Activated T-helper 17 cell treated with anti-CD3 and anti-CD28 coated beads, Interleukin-2, amount 50 U/mL, for 72 hours (primary cell): ENCODE data around the gene OVOL1. TPM values are rescaled to one million over a fixed set of nuclear protein-coding genes. Genes with fewer than 3 reads are reported as not detected.
"Not testable (repeated sequence)": the region's sequence is repeated elsewhere in the genome, so short reads cannot be mapped to it uniquely, and the experiment has no call there.

Experiments used
- ATAC-seq: fragments of 150-1000 bp; cut with Tn5 transposase; replicated peaks from 2 replicates; pipeline ENCODE4 v1.10.0; 2021; ENCODE audit warnings: mild to moderate bottlenecking, moderate library complexity
- H3K27ac Mint-ChIP-seq: one replicate; pipeline ENCODE4 v1.8.0; 2022; ENCODE audit warnings: mixed read lengths
- H3K27me3 Mint-ChIP-seq: one replicate; pipeline ENCODE4 v1.8.0; 2022; ENCODE audit warnings: mixed read lengths
- H3K36me3 Mint-ChIP-seq: one replicate; pipeline ENCODE4 v1.8.0; 2022; ENCODE audit warnings: low read depth, mild to moderate bottlenecking, mixed read lengths
- H3K4me1 Mint-ChIP-seq: one replicate; pipeline ENCODE4 v1.8.0; 2022; ENCODE audit warnings: mixed read lengths
- H3K4me3 Mint-ChIP-seq: one replicate; pipeline ENCODE4 v1.8.0; 2022; ENCODE audit warnings: mild to moderate bottlenecking, mixed read lengths
- H3K9me3 Mint-ChIP-seq: one replicate; pipeline ENCODE4 v1.8.0; 2022; ENCODE audit warnings: mixed read lengths
- total RNA-seq, 2 donors: library from RNA; stranded (reverse); gene quantifications; one replicate each; pipeline ENCODE4 v1.2.3, GENCODE V29; 2022

Gene OVOL1
- total RNA-seq = under 1 TPM in 1 of 2 donors, not detected in 1; 0.98 TPM

GRCh38 chr11:65786786-65787636, at the start of gene OVOL1:
OVOL1 (plus strand) TSS chr11:65787063; CDS start chr11:65787374, 311 bp downstream.
- Mint-ChIP-seq H3K27me3 (peaks cover 17% of the 10 kb centered on the region), H3K9me3 (no peaks in the 10 kb centered on the region)
- ATAC-seq = no peak

GRCh38 chr11:65739022-65739421, 47.8 kb upstream of the OVOL1 start:
- no peaks in the 10 kb centered on the region for H3K9me3 Mint-ChIP-seq
- ATAC-seq = no peak

More at GRCh38 chr11:65786786-65787636, at the start of gene OVOL1:
- no peak within 1 kb of the TSS for H3K27ac Mint-ChIP-seq
- H3K36me3 Mint-ChIP-seq = peaks cover 10% of the 10 kb centered on the region
- H3K4me1 Mint-ChIP-seq = peaks cover 15% of the 10 kb centered on the region
- peak within 1 kb of the TSS; percentile 64 for H3K4me3 Mint-ChIP-seq

GRCh38 chr11:65741185-65741584, 45.7 kb upstream of the OVOL1 start:
- H3K4me3 Mint-ChIP-seq = no peak overlapping the region
- H3K27ac Mint-ChIP-seq = no peak overlapping the region
- no peaks in the 10 kb centered on the region for H3K36me3 Mint-ChIP-seq
- no peak for ATAC-seq
- H3K4me1 Mint-ChIP-seq = no peaks in the 10 kb centered on the region
- H3K9me3 Mint-ChIP-seq = no peaks in the 10 kb centered on the region
- no peaks in the 10 kb centered on the region for H3K27me3 Mint-ChIP-seq

More at GRCh38 chr11:65739022-65739421, 47.8 kb upstream of the OVOL1 start:
- H3K27me3 Mint-ChIP-seq = no peaks in the 10 kb centered on the region
- no peaks in the 10 kb centered on the region for H3K36me3 Mint-ChIP-seq
- no peak overlapping the region for H3K27ac Mint-ChIP-seq
- no peak overlapping the region for H3K4me3 Mint-ChIP-seq
- no peaks in the 10 kb centered on the region for H3K4me1 Mint-ChIP-seq

GRCh38 chr11:65742353-65742752, 44.5 kb upstream of the OVOL1 start:
- no peak overlapping the region for H3K27ac Mint-ChIP-seq
- no peaks in the 10 kb centered on the region for H3K4me1 Mint-ChIP-seq
- H3K36me3 Mint-ChIP-seq = no peaks in the 10 kb centered on the region
- ATAC-seq = no peak
- H3K27me3 Mint-ChIP-seq = peaks cover 3% of the 10 kb centered on the region
- H3K9me3 Mint-ChIP-seq = no peaks in the 10 kb centered on the region
- H3K4me3 Mint-ChIP-seq = no peak overlapping the region

- Mint-ChIP-seq H3K9me3 (no peaks in the 10 kb centered on the region), H3K27me3 (peaks cover 3% of the 10 kb centered on the region), H3K36me3 (no peaks in the 10 kb centered on the region), H3K27ac (no peak overlapping the region), H3K4me1 (no peaks in the 10 kb centered on the region), H3K4me3 (no peak overlapping the region)
- no peak for ATAC-seq
Measured at GRCh38 chr11:65743681-65744025, 43.2 kb upstream of the OVOL1 start.

GRCh38 chr11:65744026-65744698, 42.7 kb upstream of the OVOL1 start:
- Mint-ChIP-seq H3K9me3 (no peaks in the 10 kb centered on the region), H3K27ac (no peak overlapping the region), H3K4me1 (no peaks in the 10 kb centered on the region), H3K36me3 (no peaks in the 10 kb centered on the region), H3K27me3 (peaks cover 3% of the 10 kb centered on the region), H3K4me3 (no peak overlapping the region)
- peak; percentile 79 for ATAC-seq

GRCh38 chr11:65744699-65745042, 42.2 kb upstream of the OVOL1 start:
- no peaks in the 10 kb centered on the region for H3K4me1 Mint-ChIP-seq
- no peaks in the 10 kb centered on the region for H3K9me3 Mint-ChIP-seq
- peaks cover 3% of the 10 kb centered on the region for H3K27me3 Mint-ChIP-seq
- H3K36me3 Mint-ChIP-seq = no peaks in the 10 kb centered on the region
- ATAC-seq = no peak
- no peak overlapping the region for H3K4me3 Mint-ChIP-seq
- no peak overlapping the region for H3K27ac Mint-ChIP-seq

- no peak overlapping the region for H3K4me3 Mint-ChIP-seq
Measured at GRCh38 chr11:65745049-65745448, 41.8 kb upstream of the OVOL1 start.

GRCh38 chr11:65762169-65762568, 24.7 kb upstream of the OVOL1 start:
- H3K36me3 Mint-ChIP-seq, H3K27me3 Mint-ChIP-seq, H3K4me3 Mint-ChIP-seq, H3K27ac Mint-ChIP-seq, H3K4me1 Mint-ChIP-seq, H3K9me3 Mint-ChIP-seq, ATAC-seq: not testable (repeated sequence)

More at GRCh38 chr11:65745049-65745448, 41.8 kb upstream of the OVOL1 start:
- ATAC-seq = no peak
- H3K4me1 Mint-ChIP-seq = no peaks in the 10 kb centered on the region
- H3K36me3 Mint-ChIP-seq = no peaks in the 10 kb centered on the region
- peaks cover 3% of the 10 kb centered on the region for H3K27me3 Mint-ChIP-seq
- no peak overlapping the region for H3K27ac Mint-ChIP-seq
- no peaks in the 10 kb centered on the region for H3K9me3 Mint-ChIP-seq

- not testable (repeated sequence) for H3K4me3 Mint-ChIP-seq, H3K36me3 Mint-ChIP-seq
Measured at GRCh38 chr11:65762816-65763215, 24.0 kb upstream of the OVOL1 start.

GRCh38 chr11:65764434-65764833, 22.4 kb upstream of the OVOL1 start:
- Mint-ChIP-seq H3K9me3 (no peaks in the 10 kb centered on the region), H3K36me3 (no peaks in the 10 kb centered on the region), H3K27ac (no peak overlapping the region), H3K4me1 (no peaks in the 10 kb centered on the region), H3K4me3 (no peak overlapping the region), H3K27me3 (no peaks in the 10 kb centered on the region)
- ATAC-seq = no peak

More at GRCh38 chr11:65762816-65763215, 24.0 kb upstream of the OVOL1 start:
- not testable (repeated sequence) for H3K27ac Mint-ChIP-seq, H3K27me3 Mint-ChIP-seq, H3K4me1 Mint-ChIP-seq, H3K9me3 Mint-ChIP-seq, ATAC-seq

- no peaks in the 10 kb centered on the region for H3K9me3 Mint-ChIP-seq
- no peak overlapping the region for H3K27ac Mint-ChIP-seq
- ATAC-seq = peak; percentile 31
- no peak overlapping the region for H3K4me3 Mint-ChIP-seq
- H3K36me3 Mint-ChIP-seq = no peaks in the 10 kb centered on the region
- H3K27me3 Mint-ChIP-seq = no peaks in the 10 kb centered on the region
- H3K4me1 Mint-ChIP-seq = peaks cover 5% of the 10 kb centered on the region
Measured at GRCh38 chr11:65766535-65766934, 20.3 kb upstream of the OVOL1 start.

GRCh38 chr11:65767406-65767805, 19.5 kb upstream of the OVOL1 start:
- Mint-ChIP-seq H3K9me3 (no peaks in the 10 kb centered on the region), H3K4me3 (no peak overlapping the region), H3K27ac (no peak overlapping the region), H3K36me3 (no peaks in the 10 kb centered on the region), H3K4me1 (peaks cover 5% of the 10 kb centered on the region), H3K27me3 (no peaks in the 10 kb centered on the region)
- ATAC-seq = no peak

- H3K4me3 Mint-ChIP-seq, H3K9me3 Mint-ChIP-seq, H3K36me3 Mint-ChIP-seq, H3K4me1 Mint-ChIP-seq, H3K27me3 Mint-ChIP-seq, ATAC-seq, H3K27ac Mint-ChIP-seq: not testable (repeated sequence)
Measured at GRCh38 chr11:65767806-65768205, 19.1 kb upstream of the OVOL1 start.

- Mint-ChIP-seq H3K4me1 (peaks cover 5% of the 10 kb centered on the region), H3K27me3 (no peaks in the 10 kb centered on the region), H3K4me3 (no peak overlapping the region), H3K36me3 (no peaks in the 10 kb centered on the region), H3K27ac (peak overlapping the region; percentile 13), H3K9me3 (no peaks in the 10 kb centered on the region)
- no peak for ATAC-seq
Measured at GRCh38 chr11:65770951-65771567, 15.8 kb upstream of the OVOL1 start.
